ENCODE measurements around the gene B3GNT3. TPM values are rescaled to one million over a fixed set of nuclear protein-coding genes. Genes with fewer than 3 reads are reported as not detected.

B3GNT3 gene
- total RNA-seq, 1 experiment from 2014 or later: 2.8 TPM

DNA sequence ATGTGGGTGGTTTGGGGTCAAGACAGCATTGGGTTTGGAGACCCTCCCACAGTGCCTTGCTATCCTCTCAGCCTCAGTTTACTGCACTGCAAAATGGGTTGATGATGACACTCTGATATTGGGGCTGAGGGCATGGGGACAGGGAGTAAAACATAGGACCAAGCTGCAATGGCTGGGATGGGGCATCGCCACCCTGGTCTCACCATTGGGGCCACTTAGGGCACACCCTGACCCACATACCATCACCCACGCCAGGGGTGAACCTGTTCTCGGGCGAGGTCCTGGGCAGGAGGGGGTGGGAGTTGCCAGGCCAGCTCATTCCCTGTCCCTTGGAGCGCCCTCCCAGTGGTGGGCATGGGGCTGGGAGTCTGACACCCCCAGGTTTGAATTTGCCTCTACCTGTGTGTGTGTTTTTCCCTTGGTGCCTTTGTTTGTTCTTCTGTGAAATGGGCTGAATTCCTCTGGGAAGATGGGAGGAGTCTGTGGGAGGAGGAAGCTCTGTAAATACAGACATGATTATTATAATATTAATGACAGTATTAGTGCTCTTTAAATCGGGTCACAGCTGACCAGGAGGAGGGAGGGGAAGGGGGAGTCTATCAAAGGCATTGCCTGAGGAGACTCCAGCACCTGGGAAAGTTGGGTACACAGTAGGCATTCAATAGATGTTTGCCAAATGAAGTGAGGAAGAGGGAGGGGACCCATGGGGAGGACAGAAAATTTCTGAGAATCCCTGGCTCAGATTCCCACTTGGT, 45.9 kb upstream of the B3GNT3 start:
- no TSS peak for BruUV-seq (replicated peaks)
- TF ChIP-seq, protein P1, sequence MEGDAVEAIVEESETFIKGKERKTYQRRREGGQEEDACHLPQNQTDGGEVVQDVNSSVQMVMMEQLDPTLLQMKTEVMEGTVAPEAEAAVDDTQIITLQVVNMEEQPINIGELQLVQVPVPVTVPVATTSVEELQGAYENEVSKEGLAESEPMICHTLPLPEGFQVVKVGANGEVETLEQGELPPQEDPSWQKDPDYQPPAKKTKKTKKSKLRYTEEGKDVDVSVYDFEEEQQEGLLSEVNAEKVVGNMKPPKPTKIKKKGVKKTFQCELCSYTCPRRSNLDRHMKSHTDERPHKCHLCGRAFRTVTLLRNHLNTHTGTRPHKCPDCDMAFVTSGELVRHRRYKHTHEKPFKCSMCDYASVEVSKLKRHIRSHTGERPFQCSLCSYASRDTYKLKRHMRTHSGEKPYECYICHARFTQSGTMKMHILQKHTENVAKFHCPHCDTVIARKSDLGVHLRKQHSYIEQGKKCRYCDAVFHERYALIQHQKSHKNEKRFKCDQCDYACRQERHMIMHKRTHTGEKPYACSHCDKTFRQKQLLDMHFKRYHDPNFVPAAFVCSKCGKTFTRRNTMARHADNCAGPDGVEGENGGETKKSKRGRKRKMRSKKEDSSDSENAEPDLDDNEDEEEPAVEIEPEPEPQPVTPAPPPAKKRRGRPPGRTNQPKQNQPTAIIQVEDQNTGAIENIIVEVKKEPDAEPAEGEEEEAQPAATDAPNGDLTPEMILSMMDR (IDR thresholded peaks at IDR 0.05; ENCODE audit: insufficient read depth in 1 of 2, low read depth in 1 of 2, low read length in 1 of 2, severe bottlenecking in 1 of 2, unreplicated experiment in 1 of 2): no peak
- Mint-ChIP-seq H3K4me3 (ENCODE audit: unreplicated experiment) (no peak overlapping the region), H3K36me3 (ENCODE audit: insufficient read depth, unreplicated experiment) (no peaks in the 10 kb centered on the region), H3K27me3 (ENCODE audit: insufficient read depth, unreplicated experiment) (no peaks in the 10 kb centered on the region), H3K9me3 (ENCODE audit: unreplicated experiment) (no peaks in the 10 kb centered on the region), H3K4me1 (ENCODE audit: low read depth, unreplicated experiment) (no peaks in the 10 kb centered on the region), H3K27ac (ENCODE audit: unreplicated experiment) (no peak overlapping the region)
- no peaks in the 10 kb centered on the region for H3K9me3 ChIP-seq
- no peaks in the 10 kb centered on the region for H3K36me3 ChIP-seq (ENCODE audit: control insufficient read depth, insufficient read depth, low read length)
- H3K27me3 ChIP-seq (replicated peaks; ENCODE audit: control insufficient read depth, insufficient read depth, low read length): no peaks in the 10 kb centered on the region
- no peaks in the 10 kb centered on the region for H3K4me1 ChIP-seq
- DNase-seq: no peak
- intact Hi-C loops (cut with micrococcal nuclease; ENCODE audit: unreplicated experiment): no loop called here
- CTCF ChIA-PET: no interaction called here
- no peak overlapping the region for H3K4me3 ChIP-seq (ENCODE audit: low read depth, low read length)
- POLR2A ChIA-PET: no interaction called here

DNA sequence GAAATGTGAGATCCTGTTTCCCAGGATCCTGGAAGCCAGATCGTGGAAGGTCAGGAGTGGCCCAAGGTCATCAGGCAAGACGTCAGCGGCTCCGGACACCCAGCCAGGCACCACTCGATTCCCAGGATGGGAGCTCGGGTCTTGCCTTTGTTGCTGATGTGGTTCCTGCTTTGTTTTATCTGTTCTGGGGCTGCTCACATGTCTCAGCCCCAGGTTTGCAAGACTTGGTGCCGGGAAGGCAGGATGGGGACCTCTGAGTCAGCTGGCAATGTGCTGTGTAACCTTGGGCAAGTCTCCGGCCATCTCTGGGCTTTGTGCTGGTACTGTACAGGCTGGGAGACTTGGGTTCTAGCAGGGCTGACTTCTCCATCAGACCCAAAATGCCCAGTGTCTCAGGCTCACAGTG, 45.0 kb upstream of the B3GNT3 start:
- H3K27me3 Mint-ChIP-seq (ENCODE audit: insufficient read depth, unreplicated experiment): no peaks in the 10 kb centered on the region
- TF ChIP-seq, protein P1 (IDR thresholded peaks at IDR 0.05; ENCODE audit: insufficient read depth in 1 of 2, low read depth in 1 of 2, low read length in 1 of 2, severe bottlenecking in 1 of 2, unreplicated experiment in 1 of 2): no peak
- H3K4me3 Mint-ChIP-seq (ENCODE audit: unreplicated experiment): no peak overlapping the region
- H3K4me1 Mint-ChIP-seq (ENCODE audit: low read depth, unreplicated experiment): no peaks in the 10 kb centered on the region
- no peak for DNase-seq
- Histone ChIP-seq H3K27me3 (replicated peaks; ENCODE audit: control insufficient read depth, insufficient read depth, low read length) (no peaks in the 10 kb centered on the region), H3K4me1 (no peaks in the 10 kb centered on the region), H3K36me3 (ENCODE audit: control insufficient read depth, insufficient read depth, low read length) (no peaks in the 10 kb centered on the region), H3K4me3 (ENCODE audit: low read depth, low read length) (no peak overlapping the region), H3K9me3 (no peaks in the 10 kb centered on the region)
- BruUV-seq (replicated peaks): no TSS peak
- H3K36me3 Mint-ChIP-seq (ENCODE audit: insufficient read depth, unreplicated experiment): no peaks in the 10 kb centered on the region
- intact Hi-C loops (cut with micrococcal nuclease; ENCODE audit: unreplicated experiment): loop anchor here (10.0 kb wide), 1 partner anchor 145 kb away; no protein-coding TSS in a partner anchor
- H3K27ac Mint-ChIP-seq (ENCODE audit: unreplicated experiment): no peak overlapping the region
- ChIA-PET POLR2A (no interaction called here), CTCF (no interaction called here)
- no peaks in the 10 kb centered on the region for H3K9me3 Mint-ChIP-seq (ENCODE audit: unreplicated experiment)

DNA sequence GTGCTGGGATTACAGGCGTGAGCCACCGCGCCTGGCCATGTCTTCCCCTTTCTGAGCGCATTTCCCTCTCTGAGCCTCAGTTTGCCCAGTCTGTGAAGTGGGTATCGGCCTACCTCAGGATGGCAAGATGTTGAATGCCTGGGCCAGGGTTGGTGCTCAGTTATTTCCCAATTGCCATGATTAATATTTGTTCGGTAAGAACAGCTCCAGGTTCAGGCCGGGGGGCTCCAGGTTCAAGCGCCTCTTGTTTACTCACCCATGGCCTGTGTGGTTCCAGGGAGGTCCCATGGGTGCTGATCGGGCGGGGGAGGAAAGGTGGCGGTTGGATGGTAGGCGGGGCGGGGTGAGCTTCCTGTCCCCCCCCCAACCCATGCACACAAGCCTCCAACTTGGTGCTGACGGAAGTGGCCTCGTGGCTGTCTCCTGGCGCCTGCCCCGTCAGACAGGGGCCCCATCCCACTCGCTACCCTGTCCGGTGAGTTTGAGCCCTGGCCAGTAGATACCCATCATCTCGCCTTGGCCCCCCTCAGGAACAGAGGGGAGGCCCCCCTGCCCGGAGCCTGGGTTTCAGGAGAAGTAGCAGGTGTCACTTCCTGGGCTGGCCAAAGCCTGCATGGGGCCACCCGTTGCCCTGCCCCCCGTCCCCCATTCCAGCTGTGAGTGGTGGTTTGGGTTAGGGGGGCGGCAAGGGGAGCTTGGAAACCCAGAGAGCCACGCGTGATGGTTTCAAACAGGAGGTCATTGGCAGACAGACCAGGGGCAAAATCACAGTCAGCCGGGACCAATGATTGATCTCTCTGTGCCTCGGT, 43.6 kb upstream of the B3GNT3 start, which contains the start of gene FCHO1:
Gene FCHO1 (plus strand): TSS at position 375 of the 809 bp plus-strand sequence. CDS start 3,688 bp downstream, outside the sequence.
- Histone ChIP-seq H3K4me3 (ENCODE audit: low read depth, low read length) (no peak within 1 kb of the TSS), H3K36me3 (ENCODE audit: control insufficient read depth, insufficient read depth, low read length) (no peaks in the 10 kb centered on the region), H3K4me1 (no peaks in the 10 kb centered on the region), H3K27me3 (replicated peaks; ENCODE audit: control insufficient read depth, insufficient read depth, low read length) (no peaks in the 10 kb centered on the region), H3K9me3 (no peaks in the 10 kb centered on the region)
- Mint-ChIP-seq H3K27me3 (ENCODE audit: insufficient read depth, unreplicated experiment) (peaks cover 3% of the 10 kb centered on the region), H3K9me3 (ENCODE audit: unreplicated experiment) (no peaks in the 10 kb centered on the region), H3K27ac (ENCODE audit: unreplicated experiment) (no peak within 1 kb of the TSS), H3K4me3 (ENCODE audit: unreplicated experiment) (no peak within 1 kb of the TSS), H3K4me1 (ENCODE audit: low read depth, unreplicated experiment) (no peaks in the 10 kb centered on the region), H3K36me3 (ENCODE audit: insufficient read depth, unreplicated experiment) (no peaks in the 10 kb centered on the region)
- TF ChIP-seq, protein P1 (IDR thresholded peaks at IDR 0.05; ENCODE audit: insufficient read depth in 1 of 2, low read depth in 1 of 2, low read length in 1 of 2, severe bottlenecking in 1 of 2, unreplicated experiment in 1 of 2): no peak
- no TSS peak for BruUV-seq (replicated peaks)
- CTCF ChIA-PET: no interaction called here
- intact Hi-C loops (cut with micrococcal nuclease; ENCODE audit: unreplicated experiment): loop anchor here (10.0 kb wide), 1 partner anchor 147 kb away; no protein-coding TSS in a partner anchor
- no peak for DNase-seq
- POLR2A ChIA-PET: no interaction called here

Data from Caco-2 (cell line).